ENCODE data around the gene TIMM10. TPM values are rescaled to one million over a fixed set of nuclear protein-coding genes. Genes with fewer than 3 reads are reported as not detected.

TIMM10 gene
- total and polyA plus RNA-seq, 2 experiments from 2014 or later, result 23.3 to 99.4 TPM

DNA sequence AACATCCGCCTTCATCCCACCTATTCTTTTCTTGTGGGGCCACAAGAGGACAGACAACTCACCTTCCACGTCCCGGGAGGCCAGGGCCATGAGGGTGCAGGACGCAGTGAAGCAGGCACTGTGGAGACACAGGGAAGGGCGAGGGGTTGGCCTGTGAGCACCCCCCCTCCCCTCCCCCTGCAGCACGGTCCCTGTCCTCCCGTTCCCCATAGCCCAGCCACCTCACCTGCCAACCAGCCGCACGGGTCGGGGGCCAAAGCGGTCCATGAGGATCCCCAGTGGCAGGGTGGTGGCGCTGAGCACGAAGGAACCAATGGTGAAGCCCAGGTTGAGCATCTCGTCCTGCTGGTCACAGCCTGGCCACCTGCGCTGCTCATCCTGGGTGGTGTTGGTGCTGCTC lies 29.6 kb downstream of the TIMM10 start:
- no peaks in the 10 kb centered on the region for H3K9me2 ChIP-seq (replicated peaks; ENCODE audit: insufficient read depth)
- H3K36me3 ChIP-seq (replicated peaks; ENCODE audit: insufficient read depth, low read depth), result no peaks in the 10 kb centered on the region
- H3K4me3 ChIP-seq, result no peak overlapping the region
- peaks cover 31% of the 10 kb centered on the region for H3K4me1 ChIP-seq (ENCODE audit: insufficient read depth)
- TF ChIP-seq EZH2 (IDR thresholded peaks at IDR 0.05; ENCODE audit: borderline replicate concordance), result no peak
- no peak for TF ChIP-seq EZH2phosphoT487 (IDR thresholded peaks at IDR 0.05; ENCODE audit: low read depth, severe bottlenecking, unreplicated experiment)
- TF ChIP-seq, protein P1, sequence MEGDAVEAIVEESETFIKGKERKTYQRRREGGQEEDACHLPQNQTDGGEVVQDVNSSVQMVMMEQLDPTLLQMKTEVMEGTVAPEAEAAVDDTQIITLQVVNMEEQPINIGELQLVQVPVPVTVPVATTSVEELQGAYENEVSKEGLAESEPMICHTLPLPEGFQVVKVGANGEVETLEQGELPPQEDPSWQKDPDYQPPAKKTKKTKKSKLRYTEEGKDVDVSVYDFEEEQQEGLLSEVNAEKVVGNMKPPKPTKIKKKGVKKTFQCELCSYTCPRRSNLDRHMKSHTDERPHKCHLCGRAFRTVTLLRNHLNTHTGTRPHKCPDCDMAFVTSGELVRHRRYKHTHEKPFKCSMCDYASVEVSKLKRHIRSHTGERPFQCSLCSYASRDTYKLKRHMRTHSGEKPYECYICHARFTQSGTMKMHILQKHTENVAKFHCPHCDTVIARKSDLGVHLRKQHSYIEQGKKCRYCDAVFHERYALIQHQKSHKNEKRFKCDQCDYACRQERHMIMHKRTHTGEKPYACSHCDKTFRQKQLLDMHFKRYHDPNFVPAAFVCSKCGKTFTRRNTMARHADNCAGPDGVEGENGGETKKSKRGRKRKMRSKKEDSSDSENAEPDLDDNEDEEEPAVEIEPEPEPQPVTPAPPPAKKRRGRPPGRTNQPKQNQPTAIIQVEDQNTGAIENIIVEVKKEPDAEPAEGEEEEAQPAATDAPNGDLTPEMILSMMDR (IDR thresholded peaks at IDR 0.05; ENCODE audit: poor library complexity), result no peak
- no peak overlapping the region for H3K4me2 ChIP-seq
- WGBS (ENCODE audit: low lambda C conversion rate, missing lambda C conversion rate), result 91% methylated on average over 14 of the region's 15 CpGs
- no peaks in the 10 kb centered on the region for H3K79me2 ChIP-seq
- H3K27me3 ChIP-seq, result no peaks in the 10 kb centered on the region
- H3K27ac ChIP-seq, result no peak overlapping the region
- H3K9me3 ChIP-seq (ENCODE audit: low read depth), result no peaks in the 10 kb centered on the region
- no peaks in the 10 kb centered on the region for H4K20me1 ChIP-seq (ENCODE audit: insufficient read depth, poor library complexity, severe bottlenecking)
- DNase-seq (ENCODE audit: low spot score), result no peak
- no peak overlapping the region for H2AFZ ChIP-seq

DNA sequence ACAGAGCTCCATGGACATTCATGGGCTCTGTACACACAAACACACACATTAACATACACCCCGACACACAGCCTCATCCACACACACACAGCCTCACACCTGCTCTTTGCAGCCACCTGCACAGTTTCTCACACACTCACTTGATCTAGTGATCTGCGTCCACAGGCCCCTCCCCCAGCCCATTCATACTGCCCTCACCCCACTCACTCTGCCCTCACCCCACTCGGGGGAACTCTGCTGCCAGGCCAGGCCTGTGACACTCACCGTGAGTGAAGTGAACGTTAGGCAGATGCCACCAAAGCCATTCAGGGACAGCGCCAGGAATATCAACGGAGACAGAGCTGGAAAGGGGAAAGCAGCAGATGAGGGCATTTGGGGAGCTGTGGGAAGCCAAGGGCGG lies 30.0 kb downstream of the TIMM10 start:
- Histone ChIP-seq H3K27ac (no peak overlapping the region), H3K9me3 (ENCODE audit: low read depth) (no peaks in the 10 kb centered on the region), H3K4me1 (ENCODE audit: insufficient read depth) (peaks cover 31% of the 10 kb centered on the region), H3K4me3 (no peak overlapping the region), H3K27me3 (no peaks in the 10 kb centered on the region), H3K4me2 (no peak overlapping the region), H3K9me2 (replicated peaks; ENCODE audit: insufficient read depth) (no peaks in the 10 kb centered on the region), H3K36me3 (replicated peaks; ENCODE audit: insufficient read depth, low read depth) (no peaks in the 10 kb centered on the region), H3K79me2 (no peaks in the 10 kb centered on the region), H4K20me1 (ENCODE audit: insufficient read depth, poor library complexity, severe bottlenecking) (no peaks in the 10 kb centered on the region), H2AFZ (no peak overlapping the region)
- 89% methylated on average over 8 of the region's 8 CpGs for WGBS (ENCODE audit: low lambda C conversion rate, missing lambda C conversion rate)
- no peak for DNase-seq (ENCODE audit: low spot score)
- TF ChIP-seq, protein P1 (IDR thresholded peaks at IDR 0.05; ENCODE audit: poor library complexity), result no peak

DNA sequence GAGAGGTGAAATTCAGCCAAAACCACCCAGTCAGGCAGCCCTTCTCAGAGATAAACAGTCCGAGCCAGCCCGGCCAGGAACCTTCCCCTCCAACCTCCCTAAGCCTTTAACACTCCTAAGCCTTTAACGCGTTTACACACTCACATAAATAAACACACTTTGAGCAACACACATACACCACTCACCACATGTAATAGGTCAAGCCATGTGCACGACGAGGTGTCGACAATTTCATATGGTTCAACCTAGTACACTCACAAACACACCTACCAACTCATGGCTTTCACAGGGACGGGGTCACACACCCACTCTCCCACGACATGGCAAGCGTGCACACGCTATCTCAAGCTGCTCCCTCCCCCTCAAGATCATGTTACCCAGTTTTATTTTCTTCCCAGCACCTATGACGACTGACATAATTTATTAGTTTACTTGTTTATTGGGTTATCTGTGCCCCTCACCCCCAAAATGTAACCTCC lies 30.5 kb downstream of the TIMM10 start:
- Histone ChIP-seq H3K4me2 (peak overlapping the region; percentile 68), H3K9me3 (ENCODE audit: low read depth) (no peaks in the 10 kb centered on the region), H3K9me2 (replicated peaks; ENCODE audit: insufficient read depth) (no peaks in the 10 kb centered on the region), H2AFZ (peak overlapping the region; percentile 47), H3K27ac (peak overlapping the region; percentile 42), H3K36me3 (replicated peaks; ENCODE audit: insufficient read depth, low read depth) (no peaks in the 10 kb centered on the region), H3K4me3 (no peak overlapping the region), H3K79me2 (no peaks in the 10 kb centered on the region), H4K20me1 (ENCODE audit: insufficient read depth, poor library complexity, severe bottlenecking) (no peaks in the 10 kb centered on the region), H3K27me3 (no peaks in the 10 kb centered on the region), H3K4me1 (ENCODE audit: insufficient read depth) (peaks cover 31% of the 10 kb centered on the region)
- no peak for TF ChIP-seq EZH2phosphoT487 (IDR thresholded peaks at IDR 0.05; ENCODE audit: low read depth, severe bottlenecking, unreplicated experiment)
- TF ChIP-seq, protein P1 (IDR thresholded peaks at IDR 0.05; ENCODE audit: poor library complexity), result no peak
- no peak for TF ChIP-seq EZH2 (IDR thresholded peaks at IDR 0.05; ENCODE audit: borderline replicate concordance)
- WGBS (ENCODE audit: low lambda C conversion rate, missing lambda C conversion rate), result 37% methylated on average over 12 of the region's 12 CpGs
- DNase-seq (ENCODE audit: low spot score), result no peak
